Tongue (tissue), 2 donors: ENCODE data around the gene UPK3A. TPM values are rescaled to one million over a fixed set of nuclear protein-coding genes. Genes with fewer than 3 reads are reported as not detected.

Source experiments
- DNase-seq: peaks from one replicate; pipeline ENCODE4 v3.0.0-alpha.2; 2015
- total RNA-seq: library from RNA; depleted of rRNA; stranded (reverse); fragments of >200 nt; gene quantifications from one replicate; pipeline ENCODE4 v1.2.3, GENCODE V29; 2014

The UPK3A gene
- total RNA-seq: not detected

DNA sequence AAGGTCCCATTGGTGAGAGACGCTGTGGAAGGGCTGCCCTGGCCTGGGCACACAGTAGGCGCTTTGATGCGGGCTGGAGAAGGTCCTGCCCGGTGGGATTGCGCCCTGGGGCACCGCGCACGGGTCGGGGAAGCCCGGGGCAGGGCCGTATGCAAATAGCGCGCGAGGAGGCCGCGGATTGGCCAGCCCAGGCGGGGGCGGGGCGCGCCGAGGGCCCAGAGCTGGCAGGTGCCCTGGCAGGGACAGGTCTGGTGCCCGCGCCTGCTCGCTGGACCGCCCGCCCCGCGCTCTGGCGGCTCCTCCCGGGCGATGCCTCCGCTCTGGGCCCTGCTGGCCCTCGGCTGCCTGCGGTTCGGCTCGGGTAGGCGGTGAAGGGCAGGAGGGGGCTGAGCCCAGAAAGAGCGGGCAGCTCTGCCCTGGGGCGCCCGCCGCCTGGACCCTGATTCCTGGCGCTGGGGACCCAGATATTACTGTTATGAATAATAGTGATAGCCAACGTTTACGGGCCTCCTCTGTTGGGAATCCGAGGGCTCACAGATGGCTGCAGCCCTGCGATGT, at the start of gene UPK3A:
Gene UPK3A (plus strand): TSS at position 245 of the 558 bp plus-strand sequence. CDS start 65 bp downstream, at position 310.
- peak; percentile 56 for DNase-seq

DNA sequence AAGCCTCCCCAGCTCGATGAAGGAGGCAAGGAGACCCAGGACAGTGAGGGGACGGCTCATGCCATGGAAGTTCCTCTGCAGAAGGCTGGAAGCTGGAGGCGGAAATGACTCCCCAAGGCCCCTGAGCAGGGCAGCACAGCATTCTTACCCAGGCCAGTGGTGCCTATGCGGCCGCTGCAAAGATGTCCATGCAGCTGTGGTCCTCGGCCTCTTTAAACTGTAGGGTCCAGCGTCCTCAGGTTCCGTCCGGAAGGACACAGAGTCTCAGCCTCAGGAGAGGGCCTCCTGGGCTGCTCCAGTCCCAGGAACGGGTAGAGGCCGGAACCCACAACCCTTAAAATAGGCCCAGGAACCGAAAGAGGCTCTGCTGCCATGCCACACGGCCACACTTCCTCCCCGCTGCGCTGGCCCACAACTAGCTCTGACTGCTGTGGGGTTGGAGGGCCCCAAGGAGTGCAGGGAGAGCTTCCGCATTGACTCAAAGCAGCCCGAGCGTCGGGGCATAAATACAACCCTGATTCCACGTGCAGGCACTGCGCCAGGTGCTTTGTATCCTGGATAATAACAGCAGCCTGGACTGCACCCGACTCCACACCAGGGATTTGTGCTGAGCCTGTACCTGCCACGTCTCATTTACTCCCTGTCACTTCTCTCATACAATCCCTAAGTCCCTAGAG, 49.5 kb upstream of the UPK3A start:
- no peak for DNase-seq

DNA sequence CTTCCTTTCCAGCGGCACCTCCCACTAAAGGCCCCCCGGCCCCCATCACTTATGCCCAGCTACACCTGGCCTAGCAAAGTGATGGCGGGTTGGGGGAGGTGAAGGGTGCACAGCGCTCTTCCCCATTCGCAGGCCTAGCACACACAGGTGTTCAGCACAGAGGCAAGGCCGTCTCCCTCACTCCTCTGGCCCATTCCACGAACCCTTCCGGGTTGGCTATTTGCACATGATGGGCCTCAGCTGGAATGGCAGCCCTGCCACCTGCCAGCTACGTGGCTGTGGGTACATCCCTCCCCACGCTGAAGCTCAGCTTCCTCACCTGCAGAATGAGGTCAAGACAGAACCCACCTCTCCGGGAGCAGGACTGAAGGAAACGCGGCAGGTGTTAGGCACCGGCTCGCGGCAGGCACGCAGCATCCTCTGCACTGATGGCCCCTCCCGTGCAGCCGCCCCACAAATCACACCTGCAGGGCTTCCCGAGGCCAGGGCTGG, 48.9 kb upstream of the UPK3A start:
- no peak for DNase-seq

DNA sequence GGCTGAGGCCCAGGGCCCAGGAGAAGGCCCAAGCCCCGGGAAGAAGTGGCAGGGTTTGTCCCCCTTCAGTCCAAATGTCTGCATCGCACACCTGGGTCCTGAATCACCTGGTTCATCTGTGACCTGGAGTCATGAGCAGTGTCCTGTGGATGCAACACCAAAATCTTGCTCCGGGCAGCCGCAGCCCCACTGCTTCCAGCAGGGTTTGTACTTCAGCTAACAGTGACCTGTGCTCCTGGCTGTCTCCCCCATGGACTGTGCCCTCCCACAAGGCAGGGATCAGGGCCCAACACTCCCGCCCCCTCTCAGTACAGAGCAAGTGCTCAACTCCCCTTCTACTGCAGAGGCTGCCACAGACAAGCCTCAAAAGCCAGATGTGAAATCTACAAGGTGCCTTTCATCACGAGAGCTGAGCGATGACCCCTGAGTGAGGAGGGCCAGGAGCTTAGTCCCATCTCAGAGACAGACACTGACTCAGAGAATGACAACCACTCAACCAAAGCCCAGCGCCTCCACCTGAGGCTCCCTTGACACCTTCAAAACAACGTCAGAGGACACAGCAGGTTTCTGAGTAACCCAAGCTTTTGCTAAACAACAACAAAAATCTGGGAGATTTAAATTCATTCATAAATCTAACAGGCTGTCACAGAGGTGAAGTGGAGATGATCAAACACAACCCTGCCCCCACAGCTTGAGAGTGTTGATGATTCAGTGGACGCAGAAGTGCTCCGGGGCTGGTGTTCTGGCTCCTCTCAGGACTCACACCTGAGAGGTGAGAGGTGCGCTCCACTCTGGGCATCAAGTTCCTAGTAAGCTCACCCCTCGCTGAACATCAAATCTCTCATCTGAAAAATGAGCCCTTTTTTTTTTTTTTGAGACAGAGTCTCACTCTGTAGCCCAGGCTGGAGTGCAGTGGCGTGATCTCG, 47.4 kb upstream of the UPK3A start:
- DNase-seq: no peak

DNA sequence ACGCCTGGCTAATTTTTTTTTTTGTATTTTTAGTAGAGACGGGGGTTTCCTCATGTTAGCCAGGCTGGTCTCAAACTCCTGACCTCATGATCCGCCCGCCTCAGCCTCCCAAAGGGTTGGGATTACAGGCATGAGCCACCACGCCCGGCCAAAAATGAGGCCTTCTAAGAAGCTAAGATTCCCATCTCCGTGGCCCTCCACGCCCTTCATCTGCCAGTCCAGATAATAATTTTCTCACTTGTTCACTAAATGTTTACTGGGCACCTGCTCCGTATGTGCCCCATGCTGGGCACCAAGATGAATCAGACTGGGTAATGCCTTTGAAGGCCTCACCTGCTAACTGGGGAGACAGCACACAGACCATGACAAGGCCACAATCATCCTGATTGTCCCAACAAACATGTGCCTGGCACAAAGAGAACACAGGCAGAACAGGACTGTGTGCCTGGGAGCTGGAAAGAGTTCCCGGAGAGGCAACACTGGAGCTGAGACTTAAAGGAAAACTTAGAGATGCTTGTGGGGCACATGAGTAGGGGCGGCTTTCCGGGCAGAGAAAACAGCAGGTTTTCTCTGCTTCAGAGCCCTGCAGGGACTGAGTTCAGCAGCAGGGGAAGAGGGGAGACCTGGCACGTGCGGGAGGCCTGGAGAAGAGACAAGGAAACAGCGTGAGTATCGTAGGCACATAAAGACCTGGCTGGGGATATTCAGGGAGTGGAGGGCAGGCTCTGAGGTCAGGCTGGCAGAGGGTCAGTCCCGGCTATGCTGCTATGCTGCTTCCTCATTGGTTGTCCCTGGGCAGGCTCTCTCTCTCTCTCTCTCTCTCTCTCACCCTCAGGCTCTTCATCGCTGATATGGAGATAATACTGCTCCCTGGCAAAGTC, 46.4 kb upstream of the UPK3A start:
- no peak for DNase-seq

DNA sequence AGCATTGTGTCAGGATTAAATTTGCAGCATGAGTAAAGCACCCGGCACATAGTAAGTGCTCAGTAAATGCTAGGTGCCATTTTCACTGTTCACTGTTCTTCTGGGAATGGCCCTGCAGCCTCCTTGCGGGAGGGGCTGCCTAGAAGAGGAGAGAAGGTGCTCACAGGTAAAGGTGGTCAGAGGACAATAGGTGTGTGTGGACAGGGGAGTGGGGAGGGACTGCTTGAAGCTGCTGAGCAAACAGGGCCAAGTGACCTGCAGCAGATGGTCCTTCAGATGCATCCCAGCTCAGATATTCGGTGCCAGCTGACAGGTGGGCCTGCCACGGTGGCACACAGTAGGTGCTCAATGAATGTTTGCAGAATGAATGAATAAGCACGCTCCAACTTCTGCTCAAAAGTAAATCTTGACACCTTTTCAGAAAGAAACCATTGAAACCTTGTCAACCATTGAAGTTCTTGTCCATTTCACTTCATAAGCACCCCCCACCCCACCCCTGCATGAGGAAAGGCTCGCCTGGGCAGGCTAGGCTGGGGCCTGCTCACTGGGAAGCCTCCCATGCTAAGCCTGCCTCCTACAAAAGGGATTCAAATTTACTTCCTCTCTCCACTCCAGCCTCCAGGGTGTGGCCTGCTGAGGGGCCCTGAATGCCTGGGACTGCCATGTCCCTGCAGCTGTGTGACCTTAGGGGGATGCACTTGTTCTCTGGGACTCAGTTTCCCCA, 45.6 kb upstream of the UPK3A start:
- DNase-seq: no peak

DNA sequence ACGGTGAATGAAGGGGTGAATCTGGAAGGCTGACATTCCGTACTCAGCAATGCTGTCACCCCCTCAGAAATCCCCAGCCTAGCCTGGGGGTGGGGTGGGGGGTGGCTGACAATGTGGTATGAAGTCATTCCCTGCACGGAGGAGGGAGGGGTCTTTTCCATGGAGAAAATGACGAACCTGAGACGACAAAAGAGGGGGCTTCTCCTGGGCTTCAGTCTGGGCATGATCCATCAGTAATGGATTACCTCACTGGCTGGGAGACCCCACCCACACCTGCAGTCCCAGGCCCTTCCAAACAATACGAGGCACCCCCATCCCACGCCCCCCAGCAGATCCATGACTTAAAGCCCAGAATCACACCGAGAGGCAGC, 45.1 kb upstream of the UPK3A start:
- no peak for DNase-seq

DNA sequence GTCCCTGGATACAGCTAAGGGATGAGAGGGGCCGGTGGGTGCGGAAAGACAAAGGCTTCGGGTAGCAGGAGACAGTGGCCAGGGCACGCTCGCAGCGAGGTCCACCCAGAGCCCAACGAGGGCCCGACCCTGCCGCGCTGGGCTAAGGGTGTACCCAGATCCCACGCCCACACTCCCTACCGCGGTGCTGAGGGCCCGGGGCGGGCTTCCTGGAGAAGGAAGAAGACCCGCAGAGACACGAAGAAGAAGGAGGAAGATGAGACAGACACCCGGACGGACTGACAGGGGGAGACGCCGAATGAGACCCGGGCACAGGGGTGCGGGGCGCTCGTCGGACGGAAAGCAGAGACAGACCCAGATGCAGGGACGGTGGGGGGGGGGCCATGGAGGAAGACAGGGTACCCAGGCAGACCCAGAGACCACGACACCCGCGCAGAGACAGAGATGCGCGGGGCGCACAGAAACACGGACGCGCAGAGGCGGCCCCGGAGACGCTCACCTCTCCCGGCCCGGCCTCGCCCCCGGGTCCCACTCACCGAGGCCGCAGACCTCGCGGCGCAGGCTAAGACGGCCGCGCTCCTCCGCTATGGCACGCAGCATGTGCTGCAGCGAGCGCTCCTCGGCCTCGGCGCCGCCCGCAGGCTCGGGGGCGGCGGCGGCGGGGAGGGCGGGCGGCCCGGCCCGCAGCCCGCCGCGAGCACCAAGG, 44.5 kb upstream of the UPK3A start:
- no peak for DNase-seq

DNA sequence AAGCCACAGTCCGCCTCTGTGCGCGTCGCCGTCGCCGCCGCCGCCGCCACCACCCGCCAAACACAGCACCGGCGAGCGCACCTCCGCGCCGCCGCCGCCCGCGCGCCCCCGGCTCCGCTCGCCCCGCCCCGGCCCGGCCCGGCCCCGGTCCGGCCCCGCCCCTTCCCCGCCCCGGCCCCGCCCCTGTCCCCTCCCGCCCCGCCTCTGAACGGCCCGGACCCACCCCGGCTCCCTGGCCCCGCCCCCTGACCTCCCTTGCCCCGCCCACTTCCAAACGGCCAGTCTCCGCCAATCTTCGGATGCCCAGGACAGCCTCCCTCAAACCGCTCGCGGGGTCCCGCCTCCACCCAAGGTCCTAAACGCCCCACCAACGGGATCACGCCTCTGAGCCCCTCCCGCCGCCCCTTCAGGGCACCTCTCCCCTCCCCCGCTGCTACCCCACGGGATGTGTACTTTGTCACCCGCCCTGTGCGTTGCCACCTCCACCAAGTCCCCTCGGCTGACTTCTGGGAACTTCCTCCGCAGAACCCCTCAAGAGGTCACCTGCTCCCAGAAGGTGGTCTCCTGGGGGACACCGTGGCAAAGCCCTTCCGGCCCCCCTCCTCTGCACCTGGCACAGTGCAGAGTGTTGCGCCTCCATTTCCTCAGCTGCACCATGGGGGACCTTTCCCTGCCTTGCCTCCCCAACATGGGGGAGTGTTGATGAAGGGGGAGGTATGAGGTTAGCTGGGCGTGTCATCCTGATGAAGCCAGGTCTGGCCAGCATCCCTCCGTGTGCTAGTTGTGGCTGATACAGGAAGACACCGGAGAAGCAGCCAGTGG, 43.7 kb upstream of the UPK3A start, which contains the start of gene KIAA0930:
Gene KIAA0930 (minus strand): TSS at position 85 of the 822 bp plus-strand sequence. CDS start 191 bp downstream, outside the sequence.
- DNase-seq: peak; percentile 78

DNA sequence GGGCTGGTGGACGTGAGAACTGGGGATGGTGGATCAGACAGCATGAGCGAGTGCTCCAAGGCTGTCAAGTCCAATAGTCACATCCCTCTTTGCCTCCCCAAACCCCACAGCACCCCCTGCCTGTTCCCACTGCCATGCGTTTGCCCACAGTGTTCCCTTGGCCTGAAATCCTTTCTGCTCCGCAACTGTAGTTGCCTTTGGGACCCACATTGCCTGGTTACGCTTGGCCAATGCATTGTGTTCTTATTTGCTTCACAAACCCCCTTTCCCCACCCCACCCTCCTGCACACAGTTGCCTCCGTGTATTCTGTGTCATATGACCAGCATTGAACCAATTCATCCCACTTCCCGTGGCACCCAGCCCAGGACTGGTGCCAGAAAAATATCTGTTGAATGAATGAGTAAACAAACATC, 42.0 kb upstream of the UPK3A start:
- DNase-seq: no peak

DNA sequence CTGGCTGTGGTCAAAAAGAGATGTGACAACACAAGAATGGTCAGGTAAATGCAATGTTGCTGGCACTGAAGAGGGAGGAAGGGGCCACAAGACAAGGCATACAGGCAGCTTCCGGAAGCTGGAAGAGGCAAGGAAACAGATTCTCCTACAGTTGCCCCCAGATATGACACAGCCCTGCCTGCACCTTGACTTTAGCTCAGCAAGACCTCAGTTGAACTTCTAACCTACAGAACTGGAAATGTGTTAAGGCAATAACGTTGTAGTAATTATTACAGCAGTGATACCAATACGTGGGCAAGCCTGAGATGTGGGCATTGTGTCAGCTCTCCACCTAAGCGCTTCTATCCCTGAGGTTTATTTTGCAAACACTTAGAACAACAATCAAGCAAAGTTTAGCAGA, 39.8 kb upstream of the UPK3A start:
- DNase-seq: no peak

DNA sequence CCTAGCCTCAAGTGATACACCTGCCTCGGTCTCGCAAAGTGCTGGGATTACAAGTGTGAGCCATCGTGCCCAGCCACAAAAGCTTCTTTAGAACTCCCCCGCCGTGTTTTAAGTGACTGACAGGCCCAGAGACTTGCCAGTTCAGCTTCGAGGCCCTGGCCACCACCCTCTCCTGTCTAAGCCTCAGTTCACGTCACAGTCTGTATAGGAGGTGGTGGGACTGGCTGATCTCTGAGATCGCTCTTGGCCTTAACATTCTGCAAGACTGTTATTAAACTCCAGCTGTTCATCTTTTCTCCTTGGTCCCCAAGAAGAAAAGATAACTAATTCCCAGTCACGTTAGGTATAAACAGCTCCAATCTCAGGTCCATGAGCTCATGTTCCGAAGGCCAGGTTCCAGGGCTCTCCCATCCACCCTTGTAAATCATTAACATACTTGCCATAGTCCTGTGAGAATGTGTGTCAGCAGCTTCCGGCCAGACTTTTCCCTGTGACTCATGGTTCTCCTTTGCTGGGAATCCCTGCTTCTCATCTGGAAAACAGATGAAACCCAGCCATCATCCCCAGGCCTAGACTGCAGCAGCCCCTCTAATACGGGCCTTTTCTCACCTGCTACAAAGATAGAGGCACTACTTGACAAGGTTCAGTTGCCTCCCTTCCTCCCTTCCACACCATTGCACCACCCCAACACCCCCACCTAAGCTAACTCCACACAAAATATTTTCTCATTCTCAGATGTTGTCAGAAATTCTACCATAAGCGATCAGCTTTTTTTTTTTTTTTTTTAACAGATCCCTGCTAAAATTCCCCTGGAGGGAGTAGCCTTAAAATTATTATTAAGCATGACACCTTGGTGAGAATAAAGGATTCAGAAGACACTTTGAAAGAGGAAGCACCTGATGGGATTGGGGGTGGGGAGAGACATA, 38.4 kb upstream of the UPK3A start:
- peak; percentile 76 for DNase-seq

DNA sequence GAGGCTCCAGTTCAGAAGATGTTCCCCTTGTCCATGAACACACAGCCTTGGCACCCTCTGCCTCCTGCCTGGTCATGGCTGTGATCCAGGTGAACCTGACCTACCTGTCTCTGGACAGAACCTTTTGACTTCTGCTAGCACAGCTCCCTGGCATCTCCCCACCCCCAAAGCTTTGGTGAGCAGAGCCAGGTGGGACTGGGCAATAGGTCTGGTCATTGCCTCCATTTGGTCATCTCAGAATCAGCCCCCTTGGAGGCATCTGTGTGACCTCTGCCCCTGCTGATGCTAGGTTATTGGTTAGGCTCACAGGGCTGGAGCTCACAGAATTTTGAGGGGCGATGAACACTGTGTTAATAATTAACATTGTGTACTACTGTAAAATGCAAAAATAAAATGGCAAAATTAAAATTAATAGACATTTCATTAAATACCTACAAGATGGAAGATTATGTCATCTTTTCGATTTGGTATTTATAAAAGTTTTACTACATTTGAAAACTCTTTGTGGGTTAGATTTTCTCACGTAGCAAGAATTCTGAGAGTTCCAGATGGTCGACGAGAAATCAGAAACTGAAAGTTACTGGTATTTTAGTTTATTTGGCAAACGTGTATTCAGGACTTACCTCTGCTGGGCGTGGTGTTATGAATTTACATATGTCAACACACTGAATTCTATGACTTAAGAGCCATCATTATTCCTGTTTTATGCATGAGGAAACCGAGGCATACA, 35.8 kb upstream of the UPK3A start:
- DNase-seq: no peak

DNA sequence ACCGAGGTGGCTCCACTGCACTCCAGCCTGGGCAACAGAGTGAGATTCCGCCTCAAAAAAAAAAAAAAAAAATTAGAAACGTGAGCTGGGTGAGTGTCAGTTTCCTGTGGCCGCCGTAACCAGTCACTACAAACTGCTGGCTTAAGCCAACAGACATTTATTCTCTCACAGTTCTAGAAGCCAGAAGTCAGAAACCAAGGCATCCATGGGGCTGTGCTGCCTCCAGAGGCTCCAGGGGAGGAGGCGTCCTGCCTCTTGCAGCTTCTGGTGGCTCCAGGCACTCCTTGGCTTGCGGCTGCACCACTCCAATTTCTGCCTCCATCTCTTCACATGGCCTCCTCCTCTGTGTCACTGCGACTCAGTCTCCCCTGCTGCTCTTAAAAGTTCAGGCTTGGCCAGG, 32.9 kb upstream of the UPK3A start:
- no peak for DNase-seq

DNA sequence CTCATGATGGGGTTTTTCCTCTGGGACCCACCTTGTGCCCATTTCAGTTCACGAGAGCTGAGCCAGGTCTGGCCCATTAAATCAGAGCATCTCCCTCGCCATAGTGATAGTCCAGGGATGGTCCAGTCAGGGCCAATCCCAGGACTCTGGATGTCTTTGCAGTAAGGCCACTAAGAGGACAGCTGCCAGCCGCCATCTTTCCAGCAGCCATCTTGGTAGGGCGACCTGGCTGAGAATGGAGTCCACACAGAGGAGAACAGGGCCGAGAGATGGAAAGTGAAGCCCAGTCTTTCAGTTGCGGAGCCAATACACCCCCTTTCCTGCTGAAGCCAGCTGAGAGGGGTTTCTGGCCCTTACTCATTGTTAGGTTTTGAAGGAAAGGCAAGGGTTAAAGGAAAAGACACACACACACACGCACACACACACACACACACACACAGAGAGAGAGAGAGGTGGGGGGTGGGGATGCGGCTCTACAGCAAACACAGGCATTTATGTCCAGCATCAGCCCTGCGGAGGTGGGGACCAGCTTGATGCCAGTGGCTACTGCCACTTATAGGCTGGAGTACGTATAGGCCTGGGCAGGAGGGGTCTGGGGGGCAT, 31.6 kb upstream of the UPK3A start:
- DNase-seq: no peak

DNA sequence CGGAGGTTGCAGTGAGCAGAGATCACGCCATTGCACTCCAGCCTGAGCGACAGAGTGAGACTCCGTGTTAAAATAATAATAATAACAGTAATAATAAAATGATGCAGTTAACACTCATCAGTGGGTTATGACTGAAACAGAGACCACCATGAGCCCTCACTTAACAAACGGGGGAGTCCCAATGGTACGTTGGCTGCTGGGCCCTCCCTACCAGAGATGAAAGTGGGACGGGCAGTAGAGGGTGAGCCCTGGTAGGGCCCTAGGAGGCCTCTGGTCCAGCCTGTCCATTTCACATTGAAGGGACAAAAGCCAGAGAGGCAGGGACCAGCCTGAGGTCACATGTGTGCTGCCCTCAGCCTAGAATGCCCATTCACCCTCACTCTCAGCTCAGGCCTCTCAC, 30.4 kb upstream of the UPK3A start:
- no peak for DNase-seq

DNA sequence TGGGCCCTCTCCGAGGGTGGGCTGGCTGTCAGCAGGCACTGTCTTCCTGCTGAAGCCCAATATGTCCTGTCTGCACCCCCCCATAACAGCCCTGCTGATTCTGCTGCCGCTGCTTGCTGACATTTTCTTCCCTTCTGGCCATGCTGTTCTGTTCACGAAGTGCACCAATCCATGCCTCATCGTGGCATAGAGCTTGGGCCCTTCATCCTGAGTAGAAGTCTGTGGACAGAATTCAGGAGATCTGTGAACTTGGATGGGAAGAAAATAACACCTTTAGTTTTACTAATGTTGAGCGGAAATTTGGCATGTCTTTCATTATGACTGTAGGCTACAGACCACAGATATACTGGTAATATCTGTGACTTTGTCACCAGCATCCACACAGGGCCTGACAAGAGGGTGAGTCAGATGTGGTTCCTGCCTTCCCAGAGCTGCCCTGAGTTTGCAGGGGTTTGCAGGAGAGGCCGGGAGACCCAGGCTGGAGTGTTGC, 29.9 kb upstream of the UPK3A start:
- no peak for DNase-seq
